KBM-7 (cell line): ENCODE data around the gene RAB11A.
"Not testable (repeated sequence)": the region's sequence is repeated elsewhere in the genome, so short reads cannot be mapped to it uniquely, and the experiment has no call there.

Experiments
- DNase-seq: peaks from one replicate; pipeline ENCODE4 v3.0.0-alpha.2; 2015
- in situ Hi-C: fragments of 300-500 bp; cut with MboI; formaldehyde crosslinking; loops from 2 replicates; pipeline ENCODE4 v1.14.3; 2020; ENCODE audit warnings: low sequenced_read_pairs, low pct_unique_long_range_greater_than_20kb, mixed read lengths

Gene RAB11A

DNA sequence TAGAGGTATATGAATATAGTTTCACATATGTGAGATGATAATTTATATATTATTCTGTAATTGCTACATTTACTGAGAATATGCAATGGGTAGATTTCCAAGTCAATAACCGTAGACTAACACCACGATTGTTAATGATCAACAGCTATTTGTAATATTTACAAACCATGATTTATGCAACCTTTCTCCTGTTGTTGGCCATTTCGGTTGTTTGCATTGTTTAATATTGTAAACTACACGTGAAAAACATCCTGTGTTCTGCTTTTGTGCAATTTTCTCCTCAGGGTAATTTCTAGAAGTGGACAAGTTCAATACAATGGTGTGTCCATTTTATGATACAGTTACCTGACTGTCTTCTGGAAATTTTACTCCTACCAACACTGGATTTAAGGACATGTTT is 29.3 kb upstream of the RAB11A start:
- DNase-seq = no peak
- in situ Hi-C loops = no loop called here

- DNase-seq = peak; percentile 47
- in situ Hi-C loops = no loop called here
Observed at GRCh38 chr15:65841121-65841930, 28.0 kb upstream of the RAB11A start.

DNA sequence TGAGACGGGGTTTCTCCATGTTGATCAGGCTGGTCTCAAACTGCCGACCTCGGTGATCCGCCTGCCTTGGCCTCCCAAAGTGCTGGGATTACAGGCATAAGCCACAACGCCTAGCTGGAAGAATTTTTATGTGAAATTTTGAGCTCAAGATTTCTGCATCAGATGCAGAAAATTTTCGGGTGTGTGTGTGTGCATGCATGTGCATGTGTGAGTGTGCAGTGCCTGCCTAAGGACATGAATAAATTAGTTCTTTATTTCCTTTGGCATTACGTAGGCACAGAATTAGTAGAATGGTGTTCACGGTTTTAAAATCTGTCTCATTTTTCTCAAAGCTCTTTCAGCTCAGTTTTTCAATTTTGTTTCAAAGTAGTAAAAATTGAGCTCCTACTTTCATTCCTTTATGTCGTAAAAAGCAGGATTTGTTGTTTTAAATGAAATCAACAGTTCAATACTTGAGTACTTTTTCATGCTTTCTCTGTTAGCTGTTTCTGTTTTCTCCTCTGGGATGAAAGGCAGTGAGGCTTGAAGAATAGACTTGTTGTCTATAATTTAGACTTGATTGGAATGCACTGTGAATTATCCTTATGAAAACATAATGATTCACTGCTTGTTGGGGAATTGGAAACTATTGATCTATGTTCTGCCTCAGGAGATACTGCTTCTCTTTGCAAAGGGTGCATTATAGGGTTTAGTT is 23.3 kb upstream of the RAB11A start:
- in situ Hi-C loops = no loop called here
- no peak for DNase-seq

GRCh38 chr15:65847989-65848388 is 21.3 kb upstream of the RAB11A start:
- in situ Hi-C loops = no loop called here

DNA sequence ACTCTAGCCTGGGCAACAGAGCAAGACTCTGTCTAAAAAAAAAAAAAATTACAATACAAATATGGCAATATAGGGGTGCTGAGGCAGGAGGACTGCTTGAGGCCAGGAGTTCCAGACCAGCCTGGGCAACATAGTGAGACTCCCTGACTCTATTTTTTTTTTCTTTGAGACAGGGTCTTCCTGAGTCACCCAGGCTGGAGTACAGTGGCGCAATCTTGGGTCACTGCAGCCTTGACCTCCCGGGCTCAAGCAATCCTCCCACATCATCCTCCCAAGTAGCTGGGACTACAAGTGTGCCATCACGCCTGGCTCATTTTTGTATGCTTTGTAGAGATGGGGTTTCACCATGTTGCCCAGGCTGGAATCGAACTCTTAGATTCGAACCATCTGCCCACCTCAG is 17.3 kb upstream of the RAB11A start:
- DNase-seq = no peak
- in situ Hi-C loops = no loop called here

More at GRCh38 chr15:65847989-65848388, 21.3 kb upstream of the RAB11A start:
- DNase-seq = no peak

DNA sequence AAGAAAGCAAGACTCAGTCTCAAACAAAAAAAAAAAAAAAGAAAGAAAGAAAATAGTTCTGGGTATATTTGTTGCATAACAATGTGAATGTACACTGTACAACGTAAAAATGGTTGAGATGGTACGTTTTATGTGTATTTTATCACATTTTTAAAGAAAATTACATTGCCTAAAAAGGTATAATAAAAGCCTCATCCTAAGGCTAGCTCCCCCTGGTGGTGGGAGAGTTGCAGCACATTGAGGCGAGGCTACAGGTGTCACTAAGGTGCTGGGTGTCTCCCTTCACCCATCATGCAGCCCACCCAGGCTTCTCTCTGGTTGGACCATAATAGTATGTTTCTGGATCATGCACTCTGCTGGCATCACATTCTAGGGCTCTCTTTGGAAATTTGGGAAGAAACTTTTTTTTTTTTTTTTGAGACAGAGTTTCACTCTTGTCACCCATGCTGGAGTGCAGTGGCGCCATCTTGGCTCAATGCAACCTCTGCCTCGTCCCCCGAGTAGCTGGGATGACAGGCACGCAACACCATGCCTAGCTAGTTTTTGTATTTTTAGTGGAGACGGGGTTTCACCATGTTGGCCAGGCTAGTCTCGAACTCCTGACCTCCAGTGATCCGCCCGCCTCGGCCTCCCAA is 12.4 kb upstream of the RAB11A start:
- DNase-seq = peak; percentile 79
- in situ Hi-C loops = no loop called here

GRCh38 chr15:65857718-65858402 is 11.4 kb upstream of the RAB11A start:
- in situ Hi-C loops = no loop called here
- peak; percentile 56 for DNase-seq

GRCh38 chr15:65862682-65863081 is 6.6 kb upstream of the RAB11A start:
- in situ Hi-C loops = no loop called here
- DNase-seq = peak; percentile 97

- no peak for DNase-seq
- in situ Hi-C loops = no loop called here
Observed at GRCh38 chr15:65863106-65863505, 6.2 kb upstream of the RAB11A start.

DNA sequence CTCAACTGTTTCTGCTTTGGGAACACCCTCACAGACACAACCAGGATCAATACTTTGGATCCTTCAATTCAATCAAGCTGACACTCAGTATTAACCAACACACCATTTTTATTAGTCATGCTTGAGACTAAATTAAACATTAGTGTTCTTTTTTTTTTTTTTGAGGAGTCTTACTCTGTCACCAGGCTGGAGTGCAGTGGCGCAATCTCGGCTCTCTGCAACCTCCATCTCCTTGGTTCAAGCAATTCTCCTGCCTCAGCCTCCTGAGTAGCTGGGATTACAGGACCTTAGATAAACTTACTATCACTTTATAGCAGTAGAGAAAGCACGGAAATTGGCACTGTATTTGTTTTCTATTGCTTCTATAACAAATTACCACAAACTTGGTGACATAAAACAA is 2.0 kb upstream of the RAB11A start:
- in situ Hi-C loops = no loop called here
- no peak for DNase-seq

DNA sequence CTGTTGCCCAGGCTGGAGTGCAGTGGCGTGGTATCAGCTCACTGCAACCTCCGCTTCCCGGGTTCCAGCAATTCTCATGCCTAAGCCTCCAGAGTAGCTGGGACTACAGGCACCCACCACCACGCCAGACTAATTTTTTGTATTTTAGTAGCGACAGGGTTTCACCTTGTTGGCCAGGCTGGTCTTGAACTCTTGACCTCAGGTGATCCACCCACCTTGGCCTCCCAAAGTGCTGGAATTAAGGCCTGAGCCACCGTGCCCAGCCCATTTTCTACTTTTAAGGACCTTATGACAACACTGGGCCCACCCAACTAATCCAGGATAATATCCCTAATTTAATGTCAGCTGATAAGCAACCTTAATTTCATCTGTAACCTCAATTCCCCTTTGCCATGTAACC is 1.4 kb upstream of the RAB11A start:
- in situ Hi-C loops, DNase-seq: not testable (repeated sequence)

GRCh38 chr15:65868546-65869125 is 655 bp upstream of the RAB11A start:
- in situ Hi-C loops = no loop called here
- no peak for DNase-seq

- in situ Hi-C loops = no loop called here
- DNase-seq = peak; percentile 68
Observed at GRCh38 chr15:65869954-65870871, 922 bp downstream of the RAB11A start.

DNA sequence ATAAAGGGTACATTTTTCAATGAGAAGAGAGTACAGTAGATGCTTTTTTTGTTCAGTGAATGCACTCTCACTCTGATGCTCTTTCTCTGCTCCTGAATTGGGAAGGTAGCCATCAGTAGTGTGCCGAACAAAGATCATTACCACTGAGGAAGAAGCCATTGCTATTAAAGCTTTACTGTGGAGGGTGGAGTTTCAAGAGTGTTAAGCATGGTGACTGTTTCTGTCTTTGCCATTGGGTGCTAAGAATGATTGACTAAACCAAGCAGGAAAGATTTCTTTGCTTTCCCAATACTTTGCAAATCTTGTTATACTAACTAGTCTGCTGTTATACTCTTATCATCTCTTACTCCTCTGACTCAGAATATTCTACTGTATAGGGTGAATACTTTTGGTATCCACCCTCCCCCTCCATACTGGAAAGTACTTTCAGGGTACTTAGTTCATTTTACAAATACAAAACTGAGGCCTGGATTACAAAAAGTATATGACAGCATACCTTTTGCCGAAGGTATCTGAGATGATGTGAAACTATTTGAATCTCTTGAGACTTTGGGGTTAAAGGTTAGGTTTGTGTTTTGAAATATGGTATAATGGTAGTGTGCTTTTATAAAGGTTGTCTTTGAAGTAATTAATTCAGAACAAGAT is 1.7 kb downstream of the RAB11A start:
- in situ Hi-C loops = no loop called here
- DNase-seq = peak; percentile 62

GRCh38 chr15:65871886-65872285 is 2.6 kb downstream of the RAB11A start:
- DNase-seq, in situ Hi-C loops: not testable (repeated sequence)

- in situ Hi-C loops = not testable (repeated sequence)
Observed at GRCh38 chr15:65872596-65872995, 3.3 kb downstream of the RAB11A start.

DNA sequence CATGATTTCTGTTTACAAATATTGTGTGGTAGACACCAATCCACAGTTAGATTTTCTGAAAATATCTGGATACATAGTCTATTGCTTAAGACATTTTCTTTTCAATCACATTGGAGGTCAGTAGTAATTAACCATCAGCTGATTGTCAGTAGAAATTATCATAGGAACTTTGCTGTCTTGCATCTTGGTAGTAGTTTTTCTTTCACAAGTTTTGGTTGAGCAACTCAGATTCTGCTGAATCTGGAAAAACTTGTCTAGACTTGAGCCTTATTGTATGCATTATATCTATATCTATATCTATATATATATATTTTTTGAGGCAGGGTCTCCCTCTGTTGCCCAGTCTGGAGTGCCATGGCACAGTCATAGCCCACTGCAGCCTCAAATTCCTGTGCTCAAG is 4.0 kb downstream of the RAB11A start:
- in situ Hi-C loops = no loop called here
- no peak for DNase-seq

More at GRCh38 chr15:65872596-65872995, 3.3 kb downstream of the RAB11A start:
- not testable (repeated sequence) for DNase-seq

DNA sequence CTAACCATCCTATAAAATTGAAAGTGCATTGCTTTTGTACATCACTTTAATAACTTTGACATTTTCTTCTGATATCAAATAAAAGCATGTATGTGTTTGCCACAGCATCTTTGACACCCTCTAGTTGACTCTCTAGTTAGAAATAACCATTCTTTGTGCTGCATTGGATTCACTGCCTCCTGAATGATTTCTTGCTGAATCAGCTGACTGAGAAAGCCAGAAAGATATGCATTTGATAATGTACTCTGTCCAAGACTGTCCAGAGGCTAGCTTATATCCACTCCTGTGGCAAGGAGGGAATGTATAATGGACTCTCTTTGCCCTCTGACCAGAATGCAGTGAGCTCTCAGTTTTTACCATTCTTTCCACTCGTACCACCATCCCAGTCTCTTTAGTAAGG is 6.2 kb downstream of the RAB11A start:
- in situ Hi-C loops = no loop called here
- no peak for DNase-seq
